HPDE6-E6E7 (cell line): ENCODE measurements around the gene MLLT1.
A peak's percentile ranks its signal among the peaks of the same experiment; 100 is the strongest.

Experiments used
- DNase-seq: peaks from one replicate; pipeline ENCODE4 v3.0.0; 2011; ENCODE audit warnings: missing footprints; ENCODE audit errors: extremely low spot score

Gene MLLT1

GRCh38 chr19:6221878-6222746, 57.7 kb downstream of the MLLT1 start:
- no peak for DNase-seq

DNA sequence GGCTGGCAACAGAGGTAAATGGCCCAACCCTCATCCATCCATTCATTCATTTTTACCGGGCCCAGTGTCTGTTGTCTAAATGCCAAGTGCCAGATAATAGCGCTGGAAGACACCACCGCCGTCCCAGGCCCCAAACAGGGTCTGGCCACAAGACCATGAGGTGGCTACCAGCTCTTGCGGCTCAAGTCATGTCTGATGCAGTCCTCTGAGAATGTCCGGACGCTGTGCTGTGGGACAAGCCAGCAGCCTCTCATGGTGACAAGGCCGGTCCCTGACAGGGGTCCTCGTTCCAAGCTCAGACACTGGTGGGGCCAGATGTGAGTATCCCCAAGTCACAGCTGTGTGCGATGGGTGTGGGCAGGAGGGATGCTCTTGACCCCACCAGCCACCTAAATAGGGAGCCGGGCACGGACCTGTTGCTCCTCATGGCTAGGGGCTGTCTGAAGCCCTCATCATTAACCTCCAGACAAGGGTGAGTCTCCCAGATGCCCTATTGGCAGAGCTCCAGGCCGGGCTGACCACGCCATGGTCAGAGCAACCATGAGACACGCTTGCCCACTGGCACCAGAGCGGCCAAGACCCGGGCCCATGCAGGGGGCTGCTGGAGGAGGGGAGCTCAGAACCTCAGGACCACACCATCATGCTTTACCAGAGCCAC, 58.4 kb downstream of the MLLT1 start:
- no peak for DNase-seq

- DNase-seq: no peak
These were observed 59.2 kb downstream of the MLLT1 start for GRCh38 chr19:6220385-6221191.

DNA sequence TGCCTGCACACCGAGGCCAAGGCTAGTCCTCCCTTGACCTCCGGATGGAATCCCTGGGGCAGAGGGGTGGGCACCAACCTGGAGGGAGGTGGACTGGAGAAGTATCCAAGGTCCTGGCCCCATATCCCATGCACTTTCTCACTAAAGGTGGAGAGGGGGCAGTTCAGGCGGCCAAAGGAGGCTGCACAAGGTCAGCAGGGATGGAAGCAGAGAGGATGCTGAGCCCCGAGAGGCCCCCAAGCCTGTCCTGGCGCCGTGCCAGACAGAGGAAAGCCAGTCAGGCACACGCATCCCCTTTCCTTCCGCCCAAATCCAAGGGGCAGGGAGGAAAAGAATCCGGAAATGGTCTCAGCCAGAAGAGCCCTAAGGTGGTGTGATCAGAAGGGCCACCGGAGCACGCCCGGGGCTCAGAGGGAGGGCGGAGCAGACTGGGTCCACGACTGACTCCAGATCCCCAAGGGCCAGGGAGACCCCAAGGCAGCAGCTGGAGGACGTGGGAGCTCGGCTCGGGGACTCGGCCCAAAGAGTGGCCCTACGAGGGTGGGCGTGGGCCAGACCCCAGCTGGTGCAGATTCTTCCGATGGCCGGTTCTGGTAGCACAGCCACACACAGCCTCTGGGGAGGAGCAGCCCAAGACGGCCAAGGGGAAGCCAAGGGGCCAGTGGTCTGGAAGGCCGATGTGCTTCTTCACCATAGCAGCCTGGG, 60.0 kb downstream of the MLLT1 start:
- DNase-seq: no peak

- DNase-seq: no peak
These were observed 60.6 kb downstream of the MLLT1 start for GRCh38 chr19:6219147-6219525.

DNA sequence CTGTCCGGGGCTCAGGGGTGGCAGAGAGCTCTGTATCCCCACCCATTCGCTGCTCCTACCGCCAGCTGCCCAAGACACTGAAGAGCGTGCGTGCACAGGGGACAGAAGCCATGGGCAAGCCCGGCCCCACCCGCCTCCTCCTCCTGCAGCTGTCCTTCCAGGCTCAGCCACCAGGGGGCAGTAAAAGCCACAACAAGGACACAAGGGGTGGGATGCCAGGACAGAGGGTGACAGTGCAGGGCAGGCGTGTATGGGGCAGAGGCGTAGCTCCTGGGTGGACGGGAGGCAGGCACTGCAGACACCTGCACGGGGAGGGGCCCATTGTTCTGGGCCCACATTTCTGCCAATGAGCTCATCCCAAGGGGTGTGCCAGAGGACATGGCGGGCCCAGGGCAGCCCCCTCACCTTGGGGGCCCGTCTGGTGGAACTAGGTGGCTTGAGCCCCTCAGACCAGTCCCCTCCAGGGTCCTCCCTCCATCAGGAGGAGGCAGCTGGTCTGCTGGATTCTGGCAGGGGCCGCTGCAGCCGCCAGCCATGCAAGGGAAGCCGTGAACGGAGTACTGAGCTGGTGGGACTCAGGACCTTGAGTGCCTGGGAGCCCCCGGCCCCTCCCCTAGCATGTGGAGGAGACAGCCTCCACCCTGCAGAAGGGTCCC, 61.2 kb downstream of the MLLT1 start:
- peak; percentile 73 for DNase-seq

DNA sequence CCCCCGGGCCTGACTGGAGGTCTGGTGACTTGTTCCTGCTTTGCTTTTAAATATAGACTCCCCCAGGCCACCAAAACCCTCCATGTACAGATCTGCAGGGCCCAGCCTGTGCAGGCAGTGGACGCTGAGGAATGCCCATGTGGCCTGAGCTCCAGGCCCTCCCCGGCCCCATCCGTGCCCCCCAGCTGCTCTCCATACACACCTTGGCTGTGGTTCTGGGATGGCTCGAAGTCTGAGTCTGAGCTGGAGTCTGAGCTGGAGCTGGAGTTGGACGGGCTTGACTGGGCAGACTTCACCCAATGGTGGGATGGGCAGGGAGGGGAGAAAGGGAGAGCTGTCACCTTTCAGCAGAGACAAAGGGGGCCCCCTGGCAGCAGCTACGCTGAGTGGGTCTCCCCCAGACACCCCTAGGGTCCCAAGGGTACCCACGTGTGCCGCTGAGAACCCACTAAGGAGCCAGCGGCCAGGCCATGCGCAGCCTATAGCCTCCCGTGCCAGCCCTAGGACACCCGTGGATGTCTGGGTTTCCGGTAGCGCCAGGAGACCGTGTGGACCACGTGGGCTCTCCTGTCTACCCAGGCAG, 61.9 kb downstream of the MLLT1 start:
- DNase-seq: no peak

DNA sequence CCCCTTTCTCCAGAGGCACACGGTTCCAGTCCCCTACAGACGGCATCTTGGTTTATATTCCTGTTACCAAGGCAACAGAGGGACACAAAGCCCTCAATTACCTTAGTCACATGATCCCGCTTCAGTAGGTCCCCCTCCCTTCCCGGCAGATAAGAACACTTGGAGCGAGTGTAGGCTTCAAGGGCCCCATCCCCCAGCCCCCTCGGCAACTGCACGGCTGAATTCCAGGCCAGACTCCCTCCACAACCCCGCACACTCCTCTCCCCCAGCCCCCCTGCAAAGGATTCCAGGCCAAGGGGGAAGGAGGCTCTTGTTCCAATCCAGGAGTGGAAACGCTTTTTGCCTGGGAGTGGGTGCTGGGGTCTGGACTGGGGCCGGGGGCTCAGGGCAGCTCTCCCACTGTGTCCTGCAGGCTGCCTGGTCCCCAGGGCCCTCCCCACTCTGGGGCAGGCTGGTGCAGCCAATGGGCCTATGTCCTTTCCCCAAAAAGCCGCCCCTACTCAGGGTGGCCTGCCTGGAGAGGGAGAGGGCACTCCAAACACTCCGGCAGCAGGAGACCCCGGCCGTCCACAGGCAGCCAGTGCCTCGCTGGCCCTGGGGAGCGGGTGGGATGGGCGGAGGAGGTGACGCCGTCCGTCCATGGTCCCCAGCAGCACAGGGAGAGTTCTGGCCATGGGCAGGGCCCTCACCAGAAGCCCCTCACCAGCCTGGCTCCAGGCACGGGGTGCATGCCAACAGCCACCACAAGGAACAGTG, 62.6 kb downstream of the MLLT1 start:
- no peak for DNase-seq

DNA sequence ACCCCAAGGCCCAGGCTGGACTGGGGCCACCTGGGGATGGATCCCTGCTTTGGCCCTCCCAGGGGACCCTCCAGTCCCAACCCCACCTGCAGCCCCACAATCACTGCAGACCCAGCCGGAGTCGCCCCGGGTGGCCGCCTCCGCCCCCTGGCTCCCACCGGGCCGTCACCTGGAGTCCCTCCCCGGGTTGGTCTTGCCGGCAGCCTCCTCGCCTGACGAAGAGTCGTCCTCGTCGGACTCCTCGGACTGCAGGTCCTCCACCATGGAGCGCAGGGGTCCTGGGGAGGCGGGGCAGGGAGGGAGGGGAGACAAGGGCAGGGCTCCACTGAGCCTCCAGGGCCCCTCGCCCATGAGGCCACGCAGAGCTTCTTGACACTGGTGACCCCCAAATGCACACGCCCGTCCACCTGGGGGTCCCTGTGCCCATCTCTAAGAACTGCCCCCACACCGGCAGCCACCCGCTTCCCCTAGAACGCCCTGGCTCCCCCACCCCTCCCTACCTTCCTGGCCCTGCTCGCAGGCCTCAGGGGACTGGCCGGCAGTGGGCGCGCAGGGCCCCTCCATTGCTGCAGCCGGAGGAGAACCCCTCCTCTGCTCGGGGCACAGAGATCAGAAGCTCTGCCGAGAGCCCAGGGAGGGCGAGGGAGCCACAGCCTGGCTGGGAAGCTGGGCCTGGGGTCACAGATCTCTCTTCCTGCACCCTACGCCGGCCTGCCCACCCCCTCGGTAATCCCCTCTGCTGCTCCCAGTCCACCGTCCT, 63.4 kb downstream of the MLLT1 start:
- DNase-seq: no peak

GRCh38 chr19:6215701-6216235, 64.0 kb downstream of the MLLT1 start:
- no peak for DNase-seq

DNA sequence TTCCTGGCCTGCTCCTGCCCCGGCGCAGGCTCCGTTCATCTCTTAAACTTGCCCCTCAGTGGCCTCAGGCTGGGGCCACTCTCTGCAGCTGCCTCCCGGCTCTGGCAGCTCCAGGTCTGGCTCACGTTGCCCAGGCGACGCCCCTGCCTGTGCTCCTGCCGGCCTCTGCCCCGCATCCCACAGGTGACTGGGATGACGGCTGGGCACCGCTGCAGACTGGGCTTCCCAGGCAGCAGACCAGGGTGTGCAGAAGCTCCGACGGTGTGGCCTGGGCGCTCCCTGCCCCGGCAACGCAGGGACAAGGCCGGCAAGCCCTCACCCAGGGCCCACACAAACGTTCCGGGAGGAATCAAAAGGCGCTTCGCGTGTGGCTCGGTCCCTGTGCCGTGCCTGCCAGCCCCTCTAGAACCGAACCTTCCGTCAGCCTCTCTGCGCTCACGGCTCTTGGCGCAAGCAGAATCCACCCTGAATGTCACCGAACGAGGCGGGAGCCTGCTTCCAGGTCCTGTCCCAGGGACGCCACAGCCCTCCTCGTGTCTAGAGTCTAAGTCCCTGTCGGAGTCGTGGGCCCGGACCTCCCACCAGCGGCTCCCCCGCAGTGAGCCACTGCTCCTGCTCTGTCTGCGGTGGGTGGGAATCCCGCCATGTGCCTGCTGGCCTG, 64.8 kb downstream of the MLLT1 start:
- no peak for DNase-seq

DNA sequence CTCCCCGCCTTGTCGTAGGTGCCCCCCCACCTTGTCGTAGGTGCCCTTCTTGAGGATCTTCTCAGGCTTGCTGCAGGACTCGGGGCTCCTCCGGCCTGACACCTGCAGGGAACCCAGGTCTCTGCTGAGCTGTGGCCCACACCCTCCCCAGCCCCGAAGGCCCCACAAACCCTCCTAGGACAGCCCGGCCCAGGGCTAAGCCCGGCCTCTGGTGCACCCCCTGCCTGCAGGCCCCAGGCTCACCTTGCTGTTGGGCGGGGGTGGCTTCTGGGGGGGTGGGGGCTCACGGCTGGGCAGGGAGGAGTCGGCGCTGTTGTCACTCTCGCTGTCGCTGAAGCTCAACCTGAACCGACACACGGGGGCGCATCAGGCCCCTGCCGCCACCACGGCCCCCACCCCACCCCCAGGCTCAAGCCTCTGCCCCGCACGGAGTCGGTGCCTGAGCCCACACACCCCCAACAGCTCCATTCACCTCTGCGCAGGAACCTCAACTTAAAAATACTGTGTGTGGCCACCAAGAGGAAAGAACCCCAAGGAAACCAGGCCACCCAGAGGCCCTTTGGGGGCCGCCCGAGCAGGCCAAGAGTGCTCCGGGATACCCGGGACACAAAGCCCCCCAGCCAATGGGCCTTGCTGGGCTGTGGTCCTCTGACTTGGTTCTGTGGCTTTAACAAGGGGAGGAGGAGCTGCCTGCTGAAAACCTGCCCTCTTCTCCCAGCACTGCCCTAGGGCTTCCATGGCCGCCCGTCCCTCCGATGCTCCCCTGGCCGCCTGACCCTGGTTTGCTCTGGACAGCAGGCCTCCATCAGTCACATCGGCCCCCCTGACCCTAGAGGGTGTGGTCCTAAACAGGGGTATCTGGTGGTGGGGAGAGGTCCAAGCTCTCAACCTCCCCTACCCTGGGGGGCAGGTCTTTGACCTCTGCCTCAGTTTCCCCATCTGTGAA, 65.8 kb downstream of the MLLT1 start:
- no peak for DNase-seq

DNA sequence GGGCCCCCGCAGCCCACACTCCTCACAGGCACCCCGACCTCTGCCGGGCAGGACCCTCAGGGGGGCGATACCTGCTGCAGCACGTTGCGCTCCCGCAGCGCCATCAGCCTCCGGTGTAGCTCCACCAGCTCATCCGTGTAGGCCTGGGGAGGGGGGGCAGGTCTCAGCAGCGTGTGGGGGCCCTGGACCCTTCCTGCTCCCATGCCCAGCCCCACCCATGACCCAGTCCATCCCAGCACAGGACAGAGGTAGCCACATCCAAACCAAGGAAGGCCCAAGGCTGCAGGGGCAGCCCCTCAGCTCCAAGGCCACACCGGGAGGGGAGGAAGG, 66.5 kb downstream of the MLLT1 start:
- DNase-seq: no peak

DNA sequence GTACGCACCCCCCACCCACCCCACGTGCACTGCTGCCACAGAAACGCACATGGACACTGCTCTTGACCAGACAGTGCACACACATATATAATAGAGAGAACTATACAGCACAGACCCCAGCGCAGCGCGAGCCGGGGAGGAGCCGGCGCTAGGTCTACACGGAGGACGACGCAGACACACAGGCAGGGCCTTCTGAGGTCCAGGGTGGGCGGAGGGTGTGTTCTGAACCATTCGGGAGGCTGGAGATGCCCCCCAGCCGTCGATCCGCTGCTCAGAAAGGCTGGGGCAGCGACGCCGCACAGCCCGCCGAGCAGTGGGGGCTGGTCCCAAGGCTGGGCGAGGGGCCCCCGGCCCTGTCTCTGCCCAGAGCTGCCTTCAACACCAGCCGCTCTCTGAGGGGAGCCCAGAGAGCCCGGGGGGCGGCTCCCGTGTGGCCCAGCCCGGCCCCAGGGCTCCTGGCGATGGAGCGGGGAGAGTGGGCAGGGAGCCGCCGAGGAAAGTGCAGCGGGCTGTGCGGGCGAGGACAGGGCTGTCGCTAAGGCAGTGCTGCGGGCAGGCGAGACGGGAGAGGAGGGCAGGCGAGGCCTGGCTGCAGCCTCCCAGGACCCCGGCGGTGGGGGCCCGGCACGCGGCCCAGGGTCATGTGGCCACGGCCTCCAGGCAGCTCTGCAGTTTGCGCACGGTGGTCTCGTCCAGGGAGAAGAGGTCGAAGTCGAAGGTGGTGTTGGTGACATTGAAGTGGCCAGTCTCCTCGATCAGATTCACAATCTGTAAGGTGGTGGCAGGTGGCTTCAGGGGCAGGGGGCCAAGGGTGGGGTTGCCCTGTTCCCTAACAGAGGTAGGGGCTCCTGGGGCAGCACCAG, 67.1 kb downstream of the MLLT1 start:
- DNase-seq: no peak

- no peak for DNase-seq
These were observed 68.0 kb downstream of the MLLT1 start for GRCh38 chr19:6211632-6212402.
